Measurements from ENCODE around the gene EYA3. TPM values are rescaled to one million over a fixed set of nuclear protein-coding genes. Genes with fewer than 3 reads are reported as not detected.

The EYA3 gene
- total RNA-seq, 6 experiments from 2014 or later, result 24.2 to 31.3 (median 27.8) TPM

GRCh38 chr1:27934818-27935549 is 153.4 kb downstream of the EYA3 start, which contains the start of gene SMPDL3B:
Gene SMPDL3B (plus strand): TSS chr1:27935000. CDS start chr1:27935184, 184 bp downstream.
- no peak for DNase-seq
- Mint-ChIP-seq H3K4me3 (peak within 1 kb of the TSS; percentile 7; the same call in 1 of the 2 replicates), H3K9me3 (no peaks in the 10 kb centered on the region), H3K4me1 (ENCODE audit: low read depth) (peaks cover 22% of the 10 kb centered on the region), H3K27me3 (ENCODE audit: insufficient read depth) (peaks cover 9% of the 10 kb centered on the region), H3K27ac (no peak within 1 kb of the TSS), H3K36me3 (ENCODE audit: low read depth) (no peaks in the 10 kb centered on the region)
- TF ChIP-seq CTCF (IDR thresholded peaks at IDR 0.05), result peak; percentile 12; the same call in 1 of the 2 replicates

DNA sequence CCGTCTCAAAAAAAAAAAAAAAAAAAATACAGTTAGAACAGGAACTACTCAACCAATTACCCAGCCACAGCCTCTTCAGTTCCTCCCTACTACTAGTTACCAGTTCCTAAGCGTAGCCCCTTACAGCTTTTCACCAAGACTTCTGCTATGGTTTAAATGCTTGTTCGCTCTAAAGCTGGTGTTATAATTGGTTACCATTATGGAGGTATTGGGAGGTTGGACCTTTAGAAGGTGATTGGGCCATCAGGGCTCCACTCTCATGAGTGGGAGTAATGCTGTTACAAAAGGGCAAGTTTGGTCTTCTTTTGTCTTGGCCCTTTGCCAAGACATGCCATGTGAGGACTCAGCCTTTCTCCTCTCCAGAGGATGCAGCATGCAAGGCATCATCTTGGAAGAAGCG is 156.7 kb downstream of the EYA3 start:
- Mint-ChIP-seq H3K27me3 (ENCODE audit: insufficient read depth) (peaks cover 12% of the 10 kb centered on the region), H3K27ac (no peak overlapping the region), H3K9me3 (no peaks in the 10 kb centered on the region), H3K36me3 (ENCODE audit: low read depth) (no peaks in the 10 kb centered on the region), H3K4me3 (no peak overlapping the region), H3K4me1 (ENCODE audit: low read depth) (peaks cover 22% of the 10 kb centered on the region)
- TF ChIP-seq CTCF (IDR thresholded peaks at IDR 0.05), result no peak
- no peak for DNase-seq

DNA sequence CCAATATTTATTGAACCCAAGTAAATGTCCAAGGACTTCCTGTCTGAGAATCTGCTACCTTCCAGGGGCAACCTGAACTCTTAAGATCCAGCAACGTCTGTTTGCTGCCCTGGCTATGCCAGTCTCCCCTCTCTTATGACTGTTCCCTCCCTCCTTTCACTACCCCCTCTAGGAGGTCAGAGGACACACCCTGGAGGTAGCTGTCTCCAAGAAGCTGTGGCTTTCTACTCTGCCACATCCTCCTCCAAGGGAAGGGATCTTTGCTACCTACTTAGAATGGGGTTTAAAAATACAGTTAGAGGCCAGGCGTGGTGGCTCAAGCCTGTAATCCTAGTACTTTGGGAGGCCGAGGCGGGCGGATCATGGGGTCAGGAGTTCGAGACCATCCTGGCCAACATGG is 157.2 kb downstream of the EYA3 start:
- Mint-ChIP-seq H3K27me3 (ENCODE audit: insufficient read depth) (peaks cover 12% of the 10 kb centered on the region), H3K4me1 (ENCODE audit: low read depth) (peaks cover 22% of the 10 kb centered on the region), H3K27ac (no peak overlapping the region), H3K36me3 (ENCODE audit: low read depth) (no peaks in the 10 kb centered on the region), H3K4me3 (no peak overlapping the region), H3K9me3 (no peaks in the 10 kb centered on the region)
- no peak for DNase-seq
- no peak for TF ChIP-seq CTCF (IDR thresholded peaks at IDR 0.05)

- no peak for TF ChIP-seq CTCF (IDR thresholded peaks at IDR 0.05)
- Mint-ChIP-seq H3K27me3 (ENCODE audit: insufficient read depth) (peaks cover 6% of the 10 kb centered on the region), H3K4me1 (ENCODE audit: low read depth) (peaks cover 11% of the 10 kb centered on the region), H3K27ac (no peak overlapping the region), H3K4me3 (no peak overlapping the region), H3K36me3 (ENCODE audit: low read depth) (no peaks in the 10 kb centered on the region), H3K9me3 (no peaks in the 10 kb centered on the region)
- no peak for DNase-seq
Measured at GRCh38 chr1:27928216-27928954, 160.0 kb downstream of the EYA3 start.

- no peak overlapping the region for H3K4me3 Mint-ChIP-seq
- no peaks in the 10 kb centered on the region for H3K9me3 Mint-ChIP-seq
- H3K27me3 Mint-ChIP-seq (ENCODE audit: insufficient read depth), result peaks cover 4% of the 10 kb centered on the region
- H3K4me1 Mint-ChIP-seq (ENCODE audit: low read depth), result no peaks in the 10 kb centered on the region
- DNase-seq, result no peak
- H3K27ac Mint-ChIP-seq, result no peak overlapping the region
- TF ChIP-seq CTCF (IDR thresholded peaks at IDR 0.05), result no peak
- no peaks in the 10 kb centered on the region for H3K36me3 Mint-ChIP-seq (ENCODE audit: low read depth)
Measured at GRCh38 chr1:27922272-27922671, 166.1 kb downstream of the EYA3 start.

Other genes starting within 250 kb of the EYA3 start
- gene THEMIS2, start 216.1 kb downstream of the EYA3 start, total RNA-seq (2021; fragmentation: NEBNext Ultra II Directional; extraction: Animal tissue kit (Norgen Biotek cat#: 25700)), result 1 to 10 TPM; 1.3 to 5.6 (median 3.7) TPM
- gene RPA2, start 174.0 kb downstream of the EYA3 start, total RNA-seq (2021; fragmentation: NEBNext Ultra II Directional; extraction: Animal tissue kit (Norgen Biotek cat#: 25700)), result 10 to 100 TPM; 20.7 to 29.1 (median 23.8) TPM
- gene SMPDL3B, start 153.6 kb downstream of the EYA3 start, total RNA-seq (2021; fragmentation: NEBNext Ultra II Directional; extraction: Animal tissue kit (Norgen Biotek cat#: 25700)), result not detected
- 10 to 100 TPM in 1 of 6 experiments, 1 to 10 TPM in 5; 8.0 to 10.7 (median 9.7) TPM for gene XKR8, start 128.6 kb downstream of the EYA3 start, total RNA-seq (2021; fragmentation: NEBNext Ultra II Directional; extraction: Animal tissue kit (Norgen Biotek cat#: 25700))
- under 1 TPM; 0.26 to 0.57 (median 0.43) TPM for gene PTAFR, start 88.1 kb upstream of the EYA3 start, total RNA-seq (2021; fragmentation: NEBNext Ultra II Directional; extraction: Animal tissue kit (Norgen Biotek cat#: 25700))
- gene DNAJC8, start 144.4 kb upstream of the EYA3 start, total RNA-seq (2021; fragmentation: NEBNext Ultra II Directional; extraction: Animal tissue kit (Norgen Biotek cat#: 25700)), result 100 to 1,000 TPM; 101 to 112 (median 105) TPM
- 100 to 1,000 TPM; 153 to 231 (median 216) TPM for gene ATP5IF1, start 147.5 kb upstream of the EYA3 start, total RNA-seq (2021; fragmentation: NEBNext Ultra II Directional; extraction: Animal tissue kit (Norgen Biotek cat#: 25700))
- gene SESN2, start 170.9 kb upstream of the EYA3 start, total RNA-seq (2021; fragmentation: NEBNext Ultra II Directional; extraction: Animal tissue kit (Norgen Biotek cat#: 25700)), result 10 to 100 TPM; 15.5 to 22.0 (median 17.4) TPM
- 10 to 100 TPM; 13.9 to 18.4 (median 15.8) TPM for gene MED18, start 240.4 kb upstream of the EYA3 start, total RNA-seq (2021; fragmentation: NEBNext Ultra II Directional; extraction: Animal tissue kit (Norgen Biotek cat#: 25700))

All from HFFc6 (cell line).